Neutrophil (primary cell): ENCODE measurements around the gene MIB2.

ENCODE experiments used
- H3K27ac ChIP-seq: fragments of 200-600 bp; sonication (generic); 2 replicates; pipeline ENCODE4 v1.5.1; 2016; ENCODE audit warnings: mild to moderate bottlenecking, moderate library complexity
- H3K27me3 ChIP-seq: fragments of 200-600 bp; sonication (generic); 2 replicates; pipeline ENCODE4 v1.6.0; 2016; ENCODE audit warnings: mild to moderate bottlenecking
- H3K36me3 ChIP-seq: fragments of 200-600 bp; sonication (generic); 2 replicates; pipeline ENCODE4 v1.5.1; 2017
- H3K4me1 ChIP-seq, 2 experiments: fragments of 200-600 bp in 1 of 2; sonication (generic) in 1 of 2; 1 replicate in 1 of 2; 2 replicates in 1 of 2; pipeline versions ENCODE4 v1.5.1 to v1.6.1; 2013 to 2016; ENCODE audit warnings: low read depth in 1 of 2, low read length in 1 of 2, mild to moderate bottlenecking in 1 of 2, moderate library complexity in 1 of 2; ENCODE audit not compliant: control insufficient read depth in 1 of 2, insufficient read depth in 1 of 2
- H3K4me3 ChIP-seq, 2 experiments: fragments of 200-600 bp in 1 of 2; sonication (generic) in 1 of 2; 1 replicate in 1 of 2; 2 replicates in 1 of 2; pipeline ENCODE4 v1.5.1; 2013 to 2016; ENCODE audit warnings: low read depth in 1 of 2, low read length in 1 of 2, mild to moderate bottlenecking in 1 of 2, moderate library complexity in 1 of 2
- H3K9me3 ChIP-seq: fragments of 200-600 bp; sonication (generic); 2 replicates; pipeline ENCODE4 v1.5.1; 2016
- TF ChIP-seq, protein P1 (sequence below): fragments of 200-600 bp; sonication (generic); IDR thresholded peaks from 2 replicates; pipeline ENCODE4 v1.5.1; 2016; ENCODE audit warnings: antibody characterized with exemption

MIB2 gene

DNA sequence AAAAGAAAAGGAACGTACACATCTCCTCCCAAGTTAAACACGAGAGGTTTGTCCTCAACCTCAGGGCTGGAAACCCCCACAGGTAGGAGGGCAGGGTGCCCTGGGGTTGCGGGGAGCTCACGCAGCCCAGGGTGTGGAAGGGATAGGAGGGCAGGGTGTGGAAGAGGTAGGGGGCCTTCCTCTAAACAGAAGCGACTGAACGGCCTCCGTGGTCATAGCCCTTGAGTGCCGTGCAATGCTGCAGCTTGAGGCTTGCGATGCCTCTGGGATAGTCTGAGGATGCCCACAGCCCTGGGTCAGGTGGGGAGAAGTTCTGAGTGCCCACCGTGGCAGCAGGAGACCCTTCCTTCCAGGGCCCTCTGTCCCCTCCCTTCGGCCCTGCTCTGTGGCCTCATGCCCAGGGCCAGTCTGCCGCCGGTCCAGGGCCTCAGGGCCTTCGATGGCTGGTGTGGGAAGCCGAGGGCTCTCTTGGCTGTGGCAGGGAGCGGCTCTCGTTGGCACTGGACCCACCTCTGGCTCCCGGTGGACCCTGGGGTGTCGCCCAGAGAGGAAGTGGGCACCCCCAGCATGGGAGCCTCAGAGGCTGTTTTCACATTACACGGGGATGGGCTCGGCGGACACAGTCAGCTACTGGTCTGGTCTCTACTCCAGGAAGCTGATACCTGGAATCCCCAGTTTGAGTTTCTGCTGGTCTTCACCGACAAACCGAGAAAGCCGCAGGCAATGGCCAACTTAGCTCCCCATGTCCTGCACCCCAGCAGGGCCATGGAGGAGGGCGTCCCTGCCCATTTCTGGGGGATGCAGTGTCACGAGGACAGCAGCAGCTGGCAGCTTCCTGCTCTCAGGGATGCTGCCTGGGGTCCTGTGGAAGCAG is 49.9 kb downstream of the MIB2 start:
- Histone ChIP-seq H3K36me3 (peaks cover 52% of the 10 kb centered on the region), H3K9me3 (no peaks in the 10 kb centered on the region), H3K4me1 (peaks cover 11 to 16% of the 10 kb centered on the region in 2 experiments), H3K4me3 (no peak overlapping the region), H3K27me3 (no peaks in the 10 kb centered on the region), H3K27ac (no peak overlapping the region)
- TF ChIP-seq, protein P1, sequence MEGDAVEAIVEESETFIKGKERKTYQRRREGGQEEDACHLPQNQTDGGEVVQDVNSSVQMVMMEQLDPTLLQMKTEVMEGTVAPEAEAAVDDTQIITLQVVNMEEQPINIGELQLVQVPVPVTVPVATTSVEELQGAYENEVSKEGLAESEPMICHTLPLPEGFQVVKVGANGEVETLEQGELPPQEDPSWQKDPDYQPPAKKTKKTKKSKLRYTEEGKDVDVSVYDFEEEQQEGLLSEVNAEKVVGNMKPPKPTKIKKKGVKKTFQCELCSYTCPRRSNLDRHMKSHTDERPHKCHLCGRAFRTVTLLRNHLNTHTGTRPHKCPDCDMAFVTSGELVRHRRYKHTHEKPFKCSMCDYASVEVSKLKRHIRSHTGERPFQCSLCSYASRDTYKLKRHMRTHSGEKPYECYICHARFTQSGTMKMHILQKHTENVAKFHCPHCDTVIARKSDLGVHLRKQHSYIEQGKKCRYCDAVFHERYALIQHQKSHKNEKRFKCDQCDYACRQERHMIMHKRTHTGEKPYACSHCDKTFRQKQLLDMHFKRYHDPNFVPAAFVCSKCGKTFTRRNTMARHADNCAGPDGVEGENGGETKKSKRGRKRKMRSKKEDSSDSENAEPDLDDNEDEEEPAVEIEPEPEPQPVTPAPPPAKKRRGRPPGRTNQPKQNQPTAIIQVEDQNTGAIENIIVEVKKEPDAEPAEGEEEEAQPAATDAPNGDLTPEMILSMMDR = no peak

DNA sequence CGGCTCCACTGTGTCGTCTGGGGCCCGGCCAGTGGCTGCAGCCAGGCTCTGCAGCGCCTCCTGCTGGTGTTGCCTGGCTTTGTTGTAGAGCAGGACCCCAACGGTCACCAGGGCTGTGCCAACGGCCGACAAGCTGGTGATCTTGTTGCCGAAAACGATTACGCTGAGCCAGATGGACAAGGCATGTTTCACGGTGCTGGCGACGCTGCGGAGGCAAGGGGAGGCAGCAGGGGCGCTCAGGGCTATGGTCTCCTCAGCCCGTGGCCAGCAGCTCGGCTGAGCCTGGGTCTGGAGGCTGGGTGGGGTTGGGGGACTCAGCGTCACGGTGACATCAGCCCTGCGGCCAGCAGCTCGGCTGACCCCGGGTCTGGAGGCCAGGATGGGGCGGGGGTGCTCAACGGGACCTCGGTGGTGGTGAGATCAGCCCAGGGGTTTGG is 50.5 kb downstream of the MIB2 start:
- H3K4me3 ChIP-seq = no peak overlapping the region
- no peaks in the 10 kb centered on the region for H3K9me3 ChIP-seq
- H3K27ac ChIP-seq = no peak overlapping the region
- no peaks in the 10 kb centered on the region for H3K27me3 ChIP-seq
- peaks cover 11 to 16% of the 10 kb centered on the region in 2 experiments for H3K4me1 ChIP-seq
- TF ChIP-seq, protein P1 = peak; percentile 44
- peaks cover 58% of the 10 kb centered on the region for H3K36me3 ChIP-seq

DNA sequence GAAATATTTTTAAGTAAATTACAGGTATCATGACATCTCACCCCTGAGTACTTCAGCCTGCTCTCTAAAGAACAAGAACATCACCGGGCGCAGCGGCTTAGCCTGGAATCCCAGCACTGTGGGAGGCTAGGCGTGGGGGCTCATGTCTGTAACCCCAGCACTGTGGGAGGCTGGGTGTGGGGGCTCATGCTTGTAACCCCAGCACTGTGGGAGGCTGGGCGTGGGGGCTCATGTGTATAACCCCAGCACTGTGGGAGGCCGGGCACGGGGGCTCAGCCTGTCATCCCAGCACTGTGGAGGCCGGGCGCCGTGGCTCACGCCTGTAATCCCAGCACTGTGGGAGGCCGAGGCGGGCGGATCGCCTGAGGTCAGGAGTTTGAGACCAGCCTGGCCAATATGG is 51.2 kb downstream of the MIB2 start:
- Histone ChIP-seq H3K36me3 (peaks cover 65% of the 10 kb centered on the region), H3K27me3 (no peaks in the 10 kb centered on the region), H3K9me3 (no peaks in the 10 kb centered on the region), H3K27ac (no peak overlapping the region), H3K4me3 (no peak overlapping the region), H3K4me1 (peaks cover 11 to 16% of the 10 kb centered on the region in 2 experiments)
- TF ChIP-seq, protein P1 = no peak

DNA sequence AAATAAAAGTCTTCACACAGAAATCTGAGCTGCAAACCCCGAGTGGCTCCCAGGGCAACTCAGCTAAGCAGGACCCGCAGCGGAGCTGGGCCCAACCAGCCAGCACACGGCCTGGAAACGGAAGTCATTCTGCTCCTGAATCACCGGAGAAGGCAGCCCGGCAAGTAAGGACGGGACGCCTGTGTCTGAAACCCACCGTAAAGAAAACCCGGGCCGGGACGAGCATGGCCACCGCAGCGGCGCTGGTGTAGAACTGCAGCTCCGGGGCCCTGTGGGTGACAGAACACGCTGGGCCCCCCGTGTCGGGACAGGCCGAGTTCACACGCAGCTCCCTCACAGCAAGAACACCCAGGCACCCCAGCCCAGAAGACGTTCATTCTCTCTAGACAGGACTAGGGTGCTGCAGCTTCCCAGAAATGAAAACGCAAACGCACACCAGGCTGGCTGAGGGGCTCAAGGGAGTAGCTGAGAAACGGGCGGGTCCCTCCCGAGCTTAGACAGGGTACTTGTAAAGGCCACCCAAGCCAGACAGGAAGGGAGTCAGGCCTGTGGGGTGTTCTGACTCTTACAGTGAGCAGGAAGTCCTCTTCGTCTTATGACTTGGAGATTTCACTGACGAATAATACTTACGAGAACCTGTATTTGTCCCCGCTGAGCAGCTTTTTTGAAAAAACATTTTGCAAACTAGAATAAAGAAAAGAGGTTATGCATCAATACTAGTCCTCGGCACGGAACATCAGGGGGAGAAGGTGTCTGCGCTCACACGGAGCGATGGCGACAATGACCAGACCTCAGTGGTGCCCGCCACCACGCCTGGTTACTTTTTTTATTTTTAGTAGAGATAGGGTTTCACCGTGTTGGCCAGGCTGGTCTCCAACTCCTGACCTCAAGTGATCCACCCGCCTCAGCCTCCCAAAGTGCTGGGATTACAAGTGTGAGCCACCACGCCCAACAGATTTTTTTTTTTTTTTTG is 54.5 kb downstream of the MIB2 start:
- H3K36me3 ChIP-seq = peaks cover 76% of the 10 kb centered on the region
- no peaks in the 10 kb centered on the region for H3K9me3 ChIP-seq
- H3K4me3 ChIP-seq = no peak overlapping the region
- H3K27ac ChIP-seq = no peak overlapping the region
- TF ChIP-seq, protein P1 = no peak
- no peaks in the 10 kb centered on the region for H3K27me3 ChIP-seq
- peaks cover 0 to 5% of the 10 kb centered on the region in 2 experiments for H3K4me1 ChIP-seq

DNA sequence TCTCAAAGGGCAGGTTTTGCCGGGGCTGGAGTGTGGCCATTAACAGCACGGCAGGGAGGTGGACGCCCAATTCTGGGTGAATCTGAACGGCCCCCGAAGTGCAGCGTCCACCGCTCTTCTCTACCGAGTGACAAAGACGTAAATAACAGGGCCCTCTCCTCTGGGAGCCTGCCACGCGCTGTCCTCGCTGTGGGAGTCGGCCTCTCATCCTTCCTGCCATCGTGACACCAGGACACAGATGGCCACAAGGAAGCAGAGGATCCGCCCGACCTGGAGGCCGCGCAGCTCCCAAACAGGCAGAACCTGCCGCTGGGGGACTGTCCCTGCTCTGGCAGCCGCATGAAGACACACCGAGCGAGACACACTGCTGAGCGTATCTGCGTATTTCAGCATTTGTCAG is 55.6 kb downstream of the MIB2 start:
- Histone ChIP-seq H3K4me3 (no peak overlapping the region), H3K36me3 (peaks cover 70% of the 10 kb centered on the region)

More for the DNA sequence above, 55.6 kb downstream of the MIB2 start:
- no peaks in the 10 kb centered on the region for H3K27me3 ChIP-seq
- no peak overlapping the region for H3K27ac ChIP-seq
- TF ChIP-seq, protein P1 = no peak
- H3K4me1 ChIP-seq = peaks cover 0 to 5% of the 10 kb centered on the region in 2 experiments
- H3K9me3 ChIP-seq = no peaks in the 10 kb centered on the region
